Measurements from ENCODE around the gene HDAC9.

The HDAC9 gene

GRCh38 chr7:18858232-18858631, 362.7 kb downstream of the HDAC9 start:
- DNase-seq, result no peak

DNA sequence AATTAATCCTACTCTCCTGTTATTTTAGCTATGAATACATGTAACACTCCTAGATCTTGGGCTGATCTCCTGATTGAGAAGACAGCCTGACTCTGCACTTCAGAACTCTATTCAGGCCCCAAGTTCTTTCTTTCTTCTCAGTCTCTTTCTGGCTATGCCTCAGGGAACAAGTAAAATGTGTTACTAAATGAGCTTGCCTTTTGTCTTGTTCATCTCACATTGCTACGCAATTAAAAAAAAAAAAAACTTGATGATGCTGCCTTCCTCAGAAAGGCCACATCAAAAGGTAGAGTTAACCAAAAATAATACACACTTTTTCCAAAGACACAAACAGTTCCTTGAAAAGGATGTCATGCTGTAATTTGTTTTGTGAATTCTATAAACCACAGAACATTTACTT, 363.8 kb downstream of the HDAC9 start:
- no peak for DNase-seq

GRCh38 chr7:18860221-18860620, 364.7 kb downstream of the HDAC9 start:
- no peak for DNase-seq

GRCh38 chr7:18861514-18862118, 366.1 kb downstream of the HDAC9 start:
- no peak for DNase-seq

GRCh38 chr7:18864967-18865366, 369.4 kb downstream of the HDAC9 start:
- DNase-seq, result no peak

DNA sequence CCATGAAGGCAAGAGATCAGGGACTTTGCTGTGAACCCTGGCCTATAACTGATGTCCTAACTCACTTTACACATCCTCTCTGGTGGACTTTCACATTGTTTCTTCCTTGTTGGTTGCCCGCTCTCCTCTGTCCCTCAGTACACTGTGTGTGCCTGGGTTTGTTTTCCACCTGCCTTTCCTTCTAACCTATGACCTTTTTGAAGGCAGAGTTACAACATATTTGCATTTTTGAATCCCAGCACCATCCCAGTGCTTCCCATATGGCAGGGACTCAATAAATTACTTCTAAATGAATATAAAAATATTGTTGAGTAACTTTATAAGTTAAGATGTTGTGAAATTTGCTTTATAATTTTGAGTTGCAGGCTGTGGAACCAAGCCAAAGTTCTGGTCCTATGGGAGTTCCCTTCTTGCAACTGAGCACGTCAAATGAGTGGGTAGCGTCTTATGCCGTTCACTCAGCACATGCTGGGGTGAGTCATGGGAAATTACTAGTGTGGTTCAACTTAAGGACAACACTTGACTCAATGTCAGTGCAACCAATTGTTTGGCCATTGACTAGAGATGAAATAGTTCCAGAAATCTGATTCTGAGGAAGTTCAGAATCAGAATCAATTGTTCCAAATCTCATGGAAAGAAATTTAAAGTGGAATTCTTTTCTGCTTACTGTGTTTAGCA, 370.9 kb downstream of the HDAC9 start:
- no peak for DNase-seq

- DNase-seq, result no peak
Measured at GRCh38 chr7:18872344-18872743, 376.8 kb downstream of the HDAC9 start.

GRCh38 chr7:18873734-18874336, 378.3 kb downstream of the HDAC9 start:
- DNase-seq, result no peak

DNA sequence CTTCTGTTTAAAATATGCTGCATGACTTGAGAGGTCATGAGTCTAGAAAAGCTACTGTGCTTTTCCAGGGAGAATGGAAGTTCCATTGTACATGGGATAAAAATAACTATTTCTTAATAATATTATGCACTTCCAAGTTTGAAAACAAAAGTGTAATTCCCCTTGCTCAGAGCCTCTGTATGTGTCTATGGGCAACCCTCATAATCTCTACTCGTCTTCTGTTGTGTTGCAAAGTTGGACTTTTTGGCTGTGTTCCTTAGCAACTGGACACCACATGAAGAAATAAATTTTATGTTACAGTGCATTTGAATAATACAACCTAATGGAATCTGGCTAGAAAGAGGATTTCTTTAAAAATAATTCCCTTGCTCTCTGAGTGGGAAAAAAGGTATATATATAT, 379.3 kb downstream of the HDAC9 start:
- no peak for DNase-seq

- DNase-seq, result no peak
Measured at GRCh38 chr7:18877874-18878273, 382.3 kb downstream of the HDAC9 start.

DNA sequence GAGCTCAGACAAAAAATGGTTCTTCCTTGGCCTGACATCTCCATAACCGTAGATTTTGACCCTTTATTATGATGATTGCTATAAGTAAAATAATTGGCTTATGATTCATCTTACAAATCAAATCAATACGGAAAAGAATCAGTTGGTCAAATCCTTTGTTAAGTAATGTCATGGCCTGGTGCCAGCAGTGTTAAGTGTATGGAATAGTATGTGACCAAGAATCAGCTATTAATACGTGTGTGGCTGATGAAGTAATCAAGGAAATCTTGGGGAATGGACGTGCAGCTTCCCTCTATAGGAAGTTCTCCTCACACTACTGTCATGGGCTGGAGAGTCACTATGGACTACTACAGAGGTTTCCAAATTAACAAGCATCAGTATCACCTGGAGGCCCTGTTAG, 391.3 kb downstream of the HDAC9 start:
- no peak for DNase-seq

GRCh38 chr7:18889436-18889835, 393.9 kb downstream of the HDAC9 start:
- DNase-seq, result no peak

GRCh38 chr7:18890134-18890533, 394.6 kb downstream of the HDAC9 start:
- no peak for DNase-seq

DNA sequence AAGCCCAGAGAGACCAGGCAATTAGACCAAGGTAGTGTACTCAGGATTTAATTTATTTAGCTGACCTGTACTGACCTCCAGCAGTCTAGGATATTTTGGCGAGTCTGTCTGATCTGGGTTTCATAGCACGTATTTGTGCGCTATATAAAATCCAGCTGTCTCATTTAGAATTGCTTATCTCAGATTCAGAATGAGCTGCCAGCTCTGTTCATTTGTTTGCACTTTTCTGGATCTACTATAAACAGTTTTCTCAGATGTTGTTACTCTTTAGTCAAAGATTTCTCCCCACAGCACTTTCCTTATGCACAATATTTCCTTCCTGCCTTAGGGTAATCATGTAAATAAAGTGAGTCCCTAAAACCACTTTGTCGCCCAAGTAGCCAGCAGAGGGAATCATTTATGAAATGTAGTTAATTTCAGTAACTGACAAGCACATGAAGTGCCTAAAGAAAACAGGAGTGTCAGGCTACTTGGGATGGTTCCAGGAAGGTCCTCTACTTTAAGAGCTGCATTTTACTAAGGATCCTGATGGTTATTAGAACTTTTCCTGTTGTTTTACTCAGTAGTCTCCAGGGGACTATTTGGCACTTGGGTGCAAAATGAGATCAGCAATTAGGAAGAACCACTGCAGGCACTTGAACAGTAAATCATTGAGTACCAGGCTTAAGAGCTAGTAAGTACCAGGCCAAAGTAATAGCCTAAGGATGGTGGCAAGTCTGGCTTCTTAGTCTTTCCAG, 395.5 kb downstream of the HDAC9 start:
- no peak for DNase-seq

GRCh38 chr7:18893156-18893555, 397.6 kb downstream of the HDAC9 start:
- DNase-seq, result no peak

DNA sequence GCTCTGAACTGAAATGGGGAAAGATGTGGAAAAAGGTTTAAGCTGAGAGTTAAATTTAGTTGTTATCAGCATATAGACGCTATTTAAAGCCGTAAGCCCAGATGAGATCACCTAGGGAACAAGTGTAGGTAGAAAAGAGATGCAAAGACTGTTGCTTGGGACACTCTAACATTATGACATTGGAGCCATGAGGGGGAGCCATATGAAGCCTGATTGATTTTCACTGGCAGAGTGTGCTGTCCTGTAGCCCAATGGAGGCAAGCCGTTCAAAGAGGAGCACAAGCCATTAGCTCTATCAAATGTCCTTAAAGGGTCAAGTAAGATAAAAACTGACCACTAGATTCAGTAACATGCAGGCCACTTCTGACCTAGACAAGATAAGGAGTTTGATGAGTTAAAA, 398.6 kb downstream of the HDAC9 start:
- DNase-seq, result no peak

- DNase-seq, result no peak
Measured at GRCh38 chr7:18895456-18895855, 399.9 kb downstream of the HDAC9 start.

GRCh38 chr7:18896343-18896975, 400.9 kb downstream of the HDAC9 start:
- DNase-seq, result no peak

GRCh38 chr7:18900236-18900635, 404.7 kb downstream of the HDAC9 start:
- DNase-seq, result no peak

GRCh38 chr7:18900803-18901202, 405.3 kb downstream of the HDAC9 start:
- no peak for DNase-seq

DNA sequence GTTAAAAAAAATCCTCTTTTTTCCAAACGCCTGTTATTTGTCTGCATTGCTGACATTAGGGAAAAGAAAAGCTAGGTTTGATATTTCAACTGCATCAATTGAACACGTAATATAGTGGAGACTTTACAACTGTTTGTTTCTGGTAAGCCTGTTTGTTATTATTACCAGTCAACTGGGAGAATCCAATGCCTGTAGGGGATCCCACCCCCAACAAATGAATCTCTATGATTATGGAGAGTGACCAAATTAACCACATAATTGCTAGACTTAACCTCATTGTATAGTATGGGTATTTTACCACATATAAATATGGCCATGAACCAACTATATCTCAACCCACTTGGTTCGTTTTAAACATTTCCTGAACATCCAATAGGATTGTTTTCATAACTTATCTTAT, 405.8 kb downstream of the HDAC9 start:
- DNase-seq, result no peak

DNA sequence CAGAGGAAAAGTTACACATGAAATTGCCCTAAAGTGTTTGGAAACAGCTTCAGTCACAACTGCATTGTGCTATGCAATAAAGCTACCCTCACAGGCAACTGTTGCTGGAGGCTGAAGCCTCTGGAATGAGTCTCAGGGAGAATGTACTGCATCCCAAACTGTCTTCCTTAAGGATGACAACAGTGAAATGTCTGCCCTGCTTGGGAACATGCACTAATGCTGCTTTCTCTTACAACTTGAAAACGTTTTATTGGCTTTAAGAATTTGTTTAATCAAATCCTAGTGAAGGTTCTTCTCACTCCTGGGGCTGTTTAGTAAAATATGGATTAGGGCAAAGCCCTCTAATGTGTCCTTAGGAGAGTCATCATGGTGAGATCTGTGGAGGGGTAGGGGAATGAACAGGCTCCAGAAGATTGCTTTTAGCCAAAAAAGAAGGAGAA, 406.5 kb downstream of the HDAC9 start:
- no peak for DNase-seq

DNA sequence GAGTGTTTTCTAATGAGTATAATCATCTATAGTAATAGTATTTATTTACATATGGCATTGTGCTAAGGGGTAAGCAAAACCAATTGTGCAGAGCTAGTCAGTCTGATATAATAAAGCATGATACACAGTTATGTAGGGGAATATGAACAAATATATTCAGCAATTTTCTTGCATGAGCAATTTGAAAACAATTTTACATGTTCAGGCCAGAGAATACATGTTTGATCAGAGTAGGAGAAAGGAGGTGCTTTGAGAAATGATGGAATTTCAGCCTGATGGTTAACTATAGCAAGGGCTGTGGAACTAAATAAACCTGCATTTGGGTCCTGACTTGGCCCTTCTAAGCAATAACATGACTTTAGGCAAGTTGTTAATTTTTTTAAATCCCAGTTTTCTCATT, 407.3 kb downstream of the HDAC9 start:
- no peak for DNase-seq

Data from stimulated activated CD4-positive, alpha-beta T cell treated with anti-CD3 and anti-CD28 coated beads, Interleukin-2, amount 100 ng/mL, for 24 hours (primary cell).